HepG2 (cell line): ENCODE results near the gene SLC12A3. TPM values are rescaled to one million over a fixed set of nuclear protein-coding genes. Genes with fewer than 3 reads are reported as not detected.

Source experiments
- AGO2 ChIP-seq: fragments of 200-400 bp; formaldehyde crosslinking; optimal IDR thresholded peaks from 2 replicates; pipeline ENCODE3; 2017; ENCODE audit warnings: mild to moderate bottlenecking, low read depth, low read length, moderate library complexity
- CBFB ChIP-seq: sonication (generic); formaldehyde crosslinking; IDR thresholded peaks from 2 replicates; pipeline ENCODE4 v1.4.0; 2020; ENCODE audit warnings: missing genetic modification reagents
- ETV6 ChIP-seq: sonication (generic); formaldehyde crosslinking; conservative IDR thresholded peaks from 2 replicates; pipeline ENCODE4 v1.4.0; 2020; ENCODE audit warnings: missing genetic modification reagents
- FLYWCH1 ChIP-seq: sonication (generic); formaldehyde crosslinking; IDR thresholded peaks from 2 replicates; pipeline ENCODE4 v1.8.1; 2023; ENCODE audit warnings: mild to moderate bottlenecking, missing genetic modification reagents
- FOXK2 ChIP-seq: fragments of 450-650 bp; IDR thresholded peaks from 2 replicates; pipeline ENCODE4 v1.6.1; 2016
- HNF1A ChIP-seq, 2 experiments: sonication (generic) in 1 of 2; formaldehyde crosslinking in 1 of 2; IDR thresholded peaks; 2 replicates each; pipeline versions ENCODE4 v1.4.0 to v1.6.1; 2016 to 2020; ENCODE audit warnings: borderline replicate concordance in 1 of 2, low read depth in 1 of 2, mild to moderate bottlenecking in 1 of 2, missing genetic modification reagents in 1 of 2
- JARID2 ChIP-seq: sonication (generic); formaldehyde crosslinking; IDR thresholded peaks from 2 replicates; pipeline ENCODE4 v1.8.1; 2023; ENCODE audit warnings: missing genetic modification reagents, inconsistent platforms; ENCODE audit not compliant: insufficient replicate concordance
- MNT ChIP-seq: fragments of 450-650 bp; IDR thresholded peaks from 2 replicates; pipeline ENCODE4 v1.6.1; 2016
- MTA1 ChIP-seq: sonication (generic); formaldehyde crosslinking; IDR thresholded peaks from 2 replicates; pipeline ENCODE4 v1.4.0; 2020; ENCODE audit warnings: missing genetic modification reagents, mild to moderate bottlenecking, borderline replicate concordance
- NR2F2 ChIP-seq: IDR thresholded peaks from 2 replicates; pipeline ENCODE4 v1.6.1; 2012; ENCODE audit warnings: low read depth, inconsistent platforms, borderline replicate concordance
- PBX2 ChIP-seq: IDR thresholded peaks from 2 replicates; pipeline ENCODE4 v1.6.1; 2016; ENCODE audit warnings: control low read depth
- SALL1 ChIP-seq: sonication (generic); formaldehyde crosslinking; IDR thresholded peaks from 2 replicates; pipeline ENCODE4 v1.8.0; 2022; ENCODE audit warnings: mild to moderate bottlenecking, missing genetic modification reagents
- TCF7 ChIP-seq: sonication (generic); IDR thresholded peaks from 2 replicates; pipeline ENCODE4 v1.6.1; 2016; ENCODE audit warnings: antibody characterized with exemption, low read depth
- U2AF1 ChIP-seq: fragments of 200-400 bp; formaldehyde crosslinking; optimal IDR thresholded peaks from 2 replicates; pipeline ENCODE3; 2017; ENCODE audit warnings: mild to moderate bottlenecking, low read depth, low read length
- XBP1 ChIP-seq: sonication (generic); formaldehyde crosslinking; IDR thresholded peaks from 2 replicates; pipeline ENCODE4 v1.5.0; 2020; ENCODE audit warnings: missing genetic modification reagents
- ZFP36L2 ChIP-seq: sonication (generic); formaldehyde crosslinking; IDR thresholded peaks from 2 replicates; pipeline ENCODE4 v1.4.0; 2020; ENCODE audit warnings: missing genetic modification reagents
- ZIK1 ChIP-seq: sonication (generic); formaldehyde crosslinking; IDR thresholded peaks from 2 replicates; pipeline ENCODE4 v1.5.0; 2020; ENCODE audit warnings: mild to moderate bottlenecking, low read depth, missing genetic modification reagents, borderline replicate concordance
- ZKSCAN8 ChIP-seq: IDR thresholded peaks from 2 replicates; pipeline ENCODE4 v1.6.1; 2016; ENCODE audit warnings: borderline replicate concordance, missing genetic modification reagents, missing compliant biosample characterization
- ZNF296 ChIP-seq: sonication (generic); formaldehyde crosslinking; conservative IDR thresholded peaks from 2 replicates; pipeline ENCODE4 v1.5.0; 2020; ENCODE audit warnings: mild to moderate bottlenecking, missing genetic modification reagents
- ZNF3 ChIP-seq: IDR thresholded peaks from 2 replicates; pipeline ENCODE4 v1.7.0; 2017; ENCODE audit warnings: inconsistent platforms
- ZNF776 ChIP-seq: sonication (generic); formaldehyde crosslinking; IDR thresholded peaks from 2 replicates; pipeline ENCODE4 v1.4.0; 2020; ENCODE audit warnings: mild to moderate bottlenecking, missing genetic modification reagents
- ZSCAN29 ChIP-seq: sonication (generic); formaldehyde crosslinking; conservative IDR thresholded peaks from 2 replicates; pipeline ENCODE4 v1.4.0; 2020; ENCODE audit warnings: mild to moderate bottlenecking, missing genetic modification reagents
- ZSCAN31 ChIP-seq: sonication (generic); formaldehyde crosslinking; IDR thresholded peaks from 2 replicates; pipeline ENCODE4 v1.5.0; 2020; ENCODE audit warnings: low read depth, mild to moderate bottlenecking, missing genetic modification reagents
- polyA plus RNA-seq, 8 experiments: library from polyadenylated mRNA; depleted of rRNA in 3 of 8; stranded (reverse) in 7 of 8; unstranded in 1 of 8; fragments of >200 nt; fragmentation: Illumina TruSeq in 4 of 8; extraction: Trizol in 4 of 8; gene quantifications; 2 replicates each; pipeline versions ENCODE4 v1.2.1 to v1.2.3, GENCODE V29; 2011 to 2016; ENCODE audit warnings: low read depth in 4 of 8, missing spikeins in 1 of 8, mixed read lengths in 1 of 8; ENCODE audit not compliant: insufficient read depth in 1 of 8
- total RNA-seq, 5 experiments: library from RNA; depleted of rRNA; stranded (reverse); fragments of >200 nt; fragmentation: Illumina TruSeq; extraction: Trizol; gene quantifications; 2 replicates each; pipeline ENCODE4 v1.2.3, GENCODE V29; 2016; ENCODE audit warnings: low read depth in 1 of 5
- TF ChIP-seq, protein P1 (sequence below): sonication (generic); formaldehyde crosslinking; IDR thresholded peaks from 2 replicates; pipeline ENCODE4 v1.5.1; 2020; ENCODE audit warnings: mild to moderate bottlenecking, moderate library complexity, missing genetic modification reagents

SLC12A3 gene
- total and polyA plus RNA-seq, 2 of the 13 experiments (the other 11 are each of a cell fraction or from before 2014, with no cell fraction given): 6.2 TPM; not detected in 1

GRCh38 chr16:56861092-56861610, 3.9 kb upstream of the SLC12A3 start (continued):
- TF ChIP-seq, protein P1, sequence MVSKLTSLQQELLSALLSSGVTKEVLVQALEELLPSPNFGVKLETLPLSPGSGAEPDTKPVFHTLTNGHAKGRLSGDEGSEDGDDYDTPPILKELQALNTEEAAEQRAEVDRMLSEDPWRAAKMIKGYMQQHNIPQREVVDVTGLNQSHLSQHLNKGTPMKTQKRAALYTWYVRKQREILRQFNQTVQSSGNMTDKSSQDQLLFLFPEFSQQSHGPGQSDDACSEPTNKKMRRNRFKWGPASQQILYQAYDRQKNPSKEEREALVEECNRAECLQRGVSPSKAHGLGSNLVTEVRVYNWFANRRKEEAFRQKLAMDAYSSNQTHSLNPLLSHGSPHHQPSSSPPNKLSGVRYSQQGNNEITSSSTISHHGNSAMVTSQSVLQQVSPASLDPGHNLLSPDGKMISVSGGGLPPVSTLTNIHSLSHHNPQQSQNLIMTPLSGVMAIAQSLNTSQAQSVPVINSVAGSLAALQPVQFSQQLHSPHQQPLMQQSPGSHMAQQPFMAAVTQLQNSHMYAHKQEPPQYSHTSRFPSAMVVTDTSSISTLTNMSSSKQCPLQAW: 0 out of 2 replicates have a peak, but pooled peaks have one; percentile 14
- no peak for TF ChIP-seq ZFP36L2 (CRISPR knock-in tag)
- no peak for TF ChIP-seq ZKSCAN8 (CRISPR knock-in tag)
- no peak for TF ChIP-seq ZNF776 (CRISPR knock-in tag)
- TF ChIP-seq JARID2: no peak
- TF ChIP-seq SALL1: 0 out of 2 replicates have a peak, but pooled peaks have one; percentile 3
- TF ChIP-seq XBP1 (CRISPR knock-in tag): no peak
- TF ChIP-seq NR2F2: no peak
- TF ChIP-seq AGO2: no peak
- no peak for TF ChIP-seq ZSCAN31 (CRISPR knock-in tag)
- TF ChIP-seq U2AF1: peak; percentile 56
- TF ChIP-seq ZIK1 (CRISPR knock-in tag): no peak
- no peak for TF ChIP-seq FOXK2
- no peak for TF ChIP-seq CBFB
- no peak for TF ChIP-seq ZNF296 (CRISPR knock-in tag)
- no peak for TF ChIP-seq ZNF3 (CRISPR knock-in tag)
- TF ChIP-seq MNT: no peak
- TF ChIP-seq ETV6 (CRISPR knock-in tag): no peak
- no peak for TF ChIP-seq TCF7
- no peak for TF ChIP-seq HNF1A (IDR thresholded peaks at IDR 0.05; ENCODE audit: low read depth)
- 0 out of 2 replicates have a peak, but pooled peaks have one; percentile 4 for TF ChIP-seq HNF1A (CRISPR knock-in tag; IDR thresholded peaks at IDR 0.05; ENCODE audit: borderline replicate concordance)
- 0 out of 2 replicates have a peak, but pooled peaks have one; percentile 27 for TF ChIP-seq ZSCAN29 (CRISPR knock-in tag)
- TF ChIP-seq FLYWCH1: no peak
- TF ChIP-seq PBX2 (CRISPR knock-in tag): no peak
- TF ChIP-seq MTA1 (CRISPR knock-in tag): 0 out of 2 replicates have a peak, but pooled peaks have one; percentile 20
